GM12873 (cell line): ENCODE results near the gene UVRAG.

ENCODE experiments used
- CTCF ChIP-seq: IDR thresholded peaks from 2 replicates; pipeline ENCODE4 v1.5.1; 2012; ENCODE audit warnings: low read depth, mild to moderate bottlenecking, moderate library complexity, low read length, control low read depth; ENCODE audit not compliant: insufficient read depth; ENCODE audit errors: missing control alignments

Gene UVRAG

GRCh38 chr11:75831915-75832502 lies 17.0 kb downstream of the UVRAG start:
- TF ChIP-seq CTCF: no peak

GRCh38 chr11:75834728-75835127 lies 19.7 kb downstream of the UVRAG start:
- TF ChIP-seq CTCF: no peak

GRCh38 chr11:75836417-75836816 lies 21.4 kb downstream of the UVRAG start:
- TF ChIP-seq CTCF: no peak

GRCh38 chr11:75839851-75840250 lies 24.8 kb downstream of the UVRAG start:
- TF ChIP-seq CTCF: no peak

DNA sequence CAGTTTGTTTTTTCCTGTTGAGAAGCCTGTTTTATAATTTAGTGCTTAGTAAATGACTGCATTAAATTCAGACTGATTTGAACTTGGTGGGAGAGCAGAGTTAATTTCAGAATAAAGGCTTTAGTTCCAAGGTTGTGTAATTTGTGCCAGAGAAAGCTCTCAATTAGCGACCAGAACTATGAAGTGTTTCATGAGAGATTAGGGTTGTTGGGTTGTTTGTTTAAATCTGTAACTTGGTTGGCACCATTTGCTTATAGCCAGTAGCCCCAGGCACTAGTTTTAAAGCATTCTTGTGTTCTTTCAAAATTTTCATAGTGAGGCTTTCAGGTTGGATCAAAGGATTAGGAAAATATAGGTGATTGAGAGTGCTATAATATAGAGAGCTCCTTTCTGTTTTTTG lies 25.5 kb downstream of the UVRAG start:
- TF ChIP-seq CTCF: no peak

DNA sequence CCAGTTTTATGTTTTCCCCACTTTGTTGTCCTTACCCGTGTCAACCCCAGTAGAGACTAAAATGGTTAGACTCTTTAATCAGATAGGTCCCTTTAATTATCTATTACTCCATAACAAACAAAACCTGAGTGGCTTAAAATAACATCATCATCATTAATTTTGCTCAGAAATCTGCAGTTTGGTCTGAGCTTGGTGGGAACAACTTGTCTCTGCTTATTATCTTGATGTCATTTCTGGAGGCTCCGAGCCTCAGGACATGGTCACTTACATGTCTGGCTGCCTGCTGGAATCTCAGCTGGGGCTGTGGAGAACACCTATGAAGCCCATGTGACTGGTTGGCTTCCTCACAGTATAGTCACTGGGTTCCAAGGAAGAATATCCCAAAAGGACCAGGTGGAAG lies 26.7 kb downstream of the UVRAG start:
- TF ChIP-seq CTCF: no peak

DNA sequence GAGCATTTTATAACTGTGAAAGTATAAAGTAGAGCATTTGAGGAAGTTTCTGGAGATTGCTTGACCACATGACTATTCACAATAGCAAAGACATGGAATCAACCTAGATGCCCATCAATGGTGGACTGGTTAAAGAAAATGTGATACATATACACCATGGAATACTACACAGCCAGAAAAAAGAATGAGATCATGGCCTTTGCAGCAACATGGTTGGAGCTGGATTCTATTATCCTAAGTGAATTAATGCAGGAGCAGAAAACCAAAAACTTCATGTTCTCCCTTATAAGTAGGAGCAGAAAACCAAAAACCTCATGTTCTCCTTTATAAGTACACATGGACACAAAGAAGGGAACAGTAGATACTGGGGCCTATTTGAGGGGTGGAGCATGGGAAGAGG lies 30.3 kb downstream of the UVRAG start:
- TF ChIP-seq CTCF: no peak
